Fibroblast of skin of scalp (primary cell): ENCODE data around the gene NAXD. TPM values are rescaled to one million over a fixed set of nuclear protein-coding genes. Genes with fewer than 3 reads are reported as not detected.
A peak's percentile ranks its signal among the peaks of the same experiment; 100 is the strongest.

Source experiments
- DNase-seq: peaks from one replicate; pipeline ENCODE4 v3.0.0-alpha.2; 2013
- polyA plus RNA-seq, 2 experiments: library from polyadenylated mRNA; unstranded; fragments of 120-200 nt; gene quantifications; one replicate each; pipeline ENCODE4 v1.2.1, GENCODE V29; 2013; ENCODE audit not compliant: insufficient read length in 2 of 2

Gene NAXD
- polyA plus RNA-seq (2013, experiment 1 of 2; ENCODE audit: insufficient read length), result 21.9 TPM
- polyA plus RNA-seq (2013, experiment 2 of 2; ENCODE audit: insufficient read length), result 20.7 TPM

DNA sequence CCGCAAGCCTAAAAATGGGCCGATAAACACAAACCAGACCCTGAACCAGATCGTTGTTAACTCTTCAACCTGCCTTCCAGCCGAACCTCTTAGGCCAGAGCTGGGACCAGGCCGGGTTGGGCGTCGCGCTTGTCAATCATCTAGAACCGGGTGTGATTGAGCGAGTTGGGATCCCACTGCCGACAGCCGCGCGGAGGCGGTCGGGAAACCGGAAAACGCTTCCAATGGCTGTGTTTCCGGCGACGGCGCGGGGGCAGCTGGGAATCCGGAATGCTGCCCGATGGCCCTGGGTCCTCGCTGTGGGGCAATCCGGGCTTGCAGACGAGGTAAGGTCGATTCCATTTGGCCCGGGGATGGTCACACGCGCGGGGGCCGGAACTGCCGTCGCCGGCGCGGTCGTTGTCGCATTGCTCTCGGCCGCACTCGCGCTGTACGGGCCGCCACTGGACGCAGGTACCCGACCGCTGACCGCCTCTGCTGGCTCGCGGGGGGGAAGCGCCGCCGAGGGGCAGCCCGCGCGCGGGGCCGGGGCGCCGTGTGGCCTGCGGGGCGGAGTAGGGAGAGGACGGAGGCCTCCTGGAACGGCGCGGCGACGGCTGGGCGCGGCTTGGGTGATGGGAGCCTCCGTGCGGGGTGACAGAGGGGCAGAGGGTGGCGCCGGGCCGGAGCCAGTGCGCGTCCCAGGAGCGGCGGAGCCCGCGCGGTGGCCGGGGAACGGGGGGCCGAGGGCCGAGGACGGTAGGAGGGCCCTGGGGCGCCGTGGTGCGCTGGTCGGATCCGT, at the start of gene NAXD:
TSS of gene NAXD (plus strand) at position 224 of the 781 bp plus-strand sequence. CDS start at position 281, 57 bp downstream.
- DNase-seq, result peak; percentile 98

DNA sequence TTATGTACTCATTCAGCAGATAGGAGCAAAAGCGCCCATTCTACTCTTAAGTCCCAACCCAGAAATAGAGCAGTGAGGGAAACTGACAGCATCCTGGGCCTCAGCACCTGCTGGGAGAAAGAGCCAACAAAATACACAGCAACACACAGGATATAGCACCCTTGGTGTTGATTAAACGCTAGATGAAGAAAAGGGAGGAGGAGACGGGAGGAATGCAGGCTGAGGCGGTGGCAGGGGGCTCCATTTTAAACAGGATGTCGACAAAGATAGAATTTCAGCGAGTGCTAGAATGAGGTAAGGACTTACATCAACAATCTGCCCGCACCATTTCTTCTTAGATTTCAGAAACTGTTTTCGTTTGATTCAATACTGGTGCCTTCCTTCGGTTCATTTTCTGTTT, 49.2 kb upstream of the NAXD start:
- DNase-seq, result no peak

DNA sequence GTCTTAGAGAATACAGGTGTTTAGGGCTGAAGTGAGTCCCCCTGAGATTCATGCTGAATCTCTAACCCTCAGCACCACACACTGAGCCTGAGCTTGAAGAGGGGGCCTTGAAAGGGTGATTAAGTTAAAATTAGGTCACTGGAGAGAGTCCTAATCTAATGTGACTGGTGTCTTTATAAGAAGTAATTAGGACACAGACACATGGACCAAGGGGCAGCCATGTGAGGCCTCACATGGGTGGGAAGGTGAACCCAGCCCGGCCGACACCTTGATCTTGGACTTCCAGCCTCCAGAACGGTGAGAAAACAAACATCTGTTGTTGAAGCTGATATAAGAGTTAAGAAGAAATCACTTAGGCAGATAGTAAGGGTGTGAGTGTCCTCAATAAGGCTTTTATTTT, 46.7 kb upstream of the NAXD start:
- DNase-seq, result no peak

GRCh38 chr13:110569962-110570361, 45.4 kb upstream of the NAXD start:
- peak; percentile 26 for DNase-seq

DNA sequence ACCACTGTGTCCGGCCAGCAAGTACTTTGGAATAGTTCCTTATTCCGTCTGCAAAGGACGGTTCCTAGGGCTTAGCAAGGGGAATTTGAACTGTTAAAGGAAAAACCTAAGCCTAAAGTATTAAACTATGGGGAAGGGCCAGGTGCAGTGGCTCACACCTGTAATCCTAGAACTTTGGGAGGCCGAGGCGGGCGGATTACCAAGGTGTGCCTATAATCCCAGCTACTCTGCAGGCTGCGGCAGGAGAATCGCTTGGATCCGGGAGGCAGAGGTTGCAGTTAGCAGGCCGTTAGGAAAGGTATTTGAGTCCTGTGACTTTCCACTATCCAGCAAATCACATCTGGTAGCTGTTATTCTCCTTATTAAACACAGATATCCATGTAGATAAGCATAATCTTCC, 44.5 kb upstream of the NAXD start:
- no peak for DNase-seq

DNA sequence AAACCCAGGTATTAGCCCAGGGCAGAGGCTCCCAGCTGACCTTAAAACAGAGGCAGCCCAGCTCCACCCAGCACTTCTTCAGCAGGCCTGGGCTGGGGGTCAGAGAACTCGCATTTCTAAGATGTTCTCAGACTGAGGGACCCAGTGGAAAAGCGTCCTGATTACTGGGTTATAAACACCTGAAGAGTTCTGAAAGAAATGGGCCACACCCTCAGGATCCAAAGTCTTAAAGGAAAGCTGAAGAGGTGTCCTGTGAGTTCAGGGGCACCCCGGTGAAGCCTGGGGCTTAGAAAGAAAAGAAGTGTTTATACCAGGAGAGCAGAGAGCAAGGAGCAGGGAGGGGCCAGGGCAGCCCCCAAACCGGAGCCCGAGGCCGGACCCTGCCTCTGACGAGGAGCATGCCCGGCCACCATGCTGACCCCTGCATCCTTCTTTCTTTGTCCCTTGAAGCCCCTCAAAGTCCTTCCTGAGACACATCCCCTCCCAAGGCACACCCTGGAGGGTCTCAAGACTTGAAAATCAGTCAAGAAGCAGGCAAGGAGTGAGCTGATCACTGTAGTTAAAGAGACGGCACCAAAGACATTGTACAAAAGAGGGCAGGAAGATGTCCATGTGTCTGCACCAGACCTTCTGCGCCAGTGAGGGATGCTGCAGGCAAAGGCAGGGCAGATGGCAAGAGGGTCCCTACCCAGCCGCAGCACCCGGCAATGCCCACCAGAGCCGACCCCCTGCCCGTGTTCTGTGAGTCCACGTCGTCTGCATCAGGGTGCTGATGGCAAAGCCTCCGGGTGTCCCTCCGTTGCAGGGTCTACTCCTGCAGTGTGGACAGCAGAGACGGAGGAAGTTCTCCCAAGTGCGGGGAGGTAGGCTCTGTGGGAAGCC, 43.2 kb upstream of the NAXD start:
- no peak for DNase-seq

DNA sequence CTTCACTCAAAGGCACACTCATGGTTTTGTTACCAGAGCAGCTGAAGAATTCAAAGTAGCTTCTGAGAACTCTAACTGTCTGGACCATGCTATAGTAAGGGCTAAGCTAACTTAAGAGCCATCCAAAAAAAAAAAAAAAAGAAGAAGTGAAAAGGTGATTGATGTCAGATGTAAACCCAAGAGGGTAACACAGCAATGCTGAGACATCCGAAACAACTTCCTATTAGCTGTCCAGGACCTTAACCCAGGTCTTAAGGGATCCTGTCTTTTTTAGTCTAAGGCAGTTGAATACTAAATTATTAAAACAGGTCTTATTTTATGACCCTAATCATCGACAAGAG, 42.6 kb upstream of the NAXD start:
- DNase-seq, result no peak

- DNase-seq, result no peak
These were observed 41.2 kb upstream of the NAXD start for GRCh38 chr13:110574161-110574560.

DNA sequence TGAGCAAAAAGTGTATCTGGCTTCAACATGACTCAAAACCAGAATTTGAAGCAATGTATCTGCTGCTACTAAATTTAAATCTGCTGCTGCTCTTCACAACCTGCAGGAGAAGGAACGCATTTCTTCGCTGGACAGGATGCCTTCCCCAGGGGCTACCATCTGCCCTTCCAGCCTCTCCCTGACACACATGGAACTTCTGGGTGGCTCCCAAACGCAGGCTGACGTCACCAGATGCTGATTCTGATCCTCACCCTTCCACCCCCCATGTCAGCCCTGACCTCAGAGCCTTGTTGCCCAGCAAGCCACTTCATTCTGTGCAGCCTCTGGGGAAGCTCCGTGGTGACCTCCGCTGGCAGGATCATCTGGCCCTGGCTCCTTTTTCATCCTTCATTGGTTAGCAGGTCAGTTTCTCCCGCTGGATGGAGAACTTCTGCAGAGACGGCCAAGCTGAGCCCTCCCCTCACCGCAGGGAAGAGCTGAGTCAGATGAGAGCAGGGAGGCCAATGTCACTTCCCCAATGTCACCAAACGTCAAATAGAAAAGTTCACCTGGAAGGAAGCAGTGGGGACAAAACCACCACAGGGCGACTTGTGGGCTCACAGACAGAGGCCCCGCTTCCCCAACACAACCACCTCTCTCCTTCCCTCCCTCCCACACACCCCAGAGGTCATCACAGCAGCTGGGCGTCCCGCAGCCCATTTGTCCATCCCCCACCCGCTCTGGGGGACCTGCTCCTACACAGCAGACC, 39.8 kb upstream of the NAXD start:
- DNase-seq, result peak; percentile 36

DNA sequence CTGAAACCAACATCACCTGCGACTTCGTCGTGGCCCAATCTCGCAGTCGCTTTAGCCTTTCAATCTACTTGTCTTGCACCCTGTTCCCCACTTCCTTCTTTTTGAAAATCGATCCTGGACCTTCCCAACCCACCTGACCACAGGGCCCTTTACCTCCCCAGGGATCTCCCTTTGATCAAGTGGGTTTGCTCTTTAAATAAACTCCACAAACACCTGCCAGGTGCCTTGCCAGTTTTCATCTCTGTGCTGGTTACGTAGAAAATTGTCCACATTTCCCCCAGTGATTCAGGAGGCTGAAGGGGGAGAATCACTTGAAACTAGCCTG, 39.3 kb upstream of the NAXD start:
- no peak for DNase-seq

DNA sequence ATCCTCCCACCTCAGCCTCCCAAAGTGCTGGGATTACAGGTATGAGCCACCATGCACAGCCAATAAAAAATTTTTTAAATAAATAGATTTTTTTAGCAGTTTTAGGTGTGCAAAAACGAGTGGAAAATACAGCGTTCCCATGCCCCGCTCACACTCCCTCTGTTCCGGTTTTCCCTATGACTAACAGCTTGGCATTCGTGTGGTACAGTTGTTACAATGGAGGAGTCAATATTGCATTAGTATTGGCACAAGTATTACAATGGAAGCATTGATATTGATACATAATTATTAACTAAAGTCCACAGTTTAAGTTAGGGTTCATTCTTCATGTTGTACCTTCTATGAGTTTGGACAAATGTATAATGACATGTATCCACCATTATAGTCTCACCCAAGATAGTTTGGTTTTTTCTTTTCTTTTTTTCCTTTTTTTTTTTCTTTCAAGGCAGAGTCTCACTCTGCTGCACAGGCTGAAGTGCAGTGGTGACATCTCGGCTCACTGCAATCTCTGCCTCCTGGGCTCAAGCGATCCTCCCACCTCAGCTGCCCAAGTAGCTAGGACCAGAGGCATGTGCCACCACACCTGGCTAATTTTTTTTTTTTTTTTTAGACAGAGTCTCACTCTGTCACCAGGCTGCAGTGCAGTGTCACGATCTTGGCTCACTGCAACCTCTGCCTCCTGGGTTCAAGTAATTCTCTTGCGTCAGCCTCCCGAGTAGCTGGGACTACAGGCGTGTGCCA, 38.4 kb upstream of the NAXD start:
- DNase-seq, result no peak

- DNase-seq, result no peak
These were observed 37.0 kb upstream of the NAXD start for GRCh38 chr13:110578363-110578762.

GRCh38 chr13:110580800-110581199, 34.5 kb upstream of the NAXD start:
- DNase-seq, result peak; percentile 59

DNA sequence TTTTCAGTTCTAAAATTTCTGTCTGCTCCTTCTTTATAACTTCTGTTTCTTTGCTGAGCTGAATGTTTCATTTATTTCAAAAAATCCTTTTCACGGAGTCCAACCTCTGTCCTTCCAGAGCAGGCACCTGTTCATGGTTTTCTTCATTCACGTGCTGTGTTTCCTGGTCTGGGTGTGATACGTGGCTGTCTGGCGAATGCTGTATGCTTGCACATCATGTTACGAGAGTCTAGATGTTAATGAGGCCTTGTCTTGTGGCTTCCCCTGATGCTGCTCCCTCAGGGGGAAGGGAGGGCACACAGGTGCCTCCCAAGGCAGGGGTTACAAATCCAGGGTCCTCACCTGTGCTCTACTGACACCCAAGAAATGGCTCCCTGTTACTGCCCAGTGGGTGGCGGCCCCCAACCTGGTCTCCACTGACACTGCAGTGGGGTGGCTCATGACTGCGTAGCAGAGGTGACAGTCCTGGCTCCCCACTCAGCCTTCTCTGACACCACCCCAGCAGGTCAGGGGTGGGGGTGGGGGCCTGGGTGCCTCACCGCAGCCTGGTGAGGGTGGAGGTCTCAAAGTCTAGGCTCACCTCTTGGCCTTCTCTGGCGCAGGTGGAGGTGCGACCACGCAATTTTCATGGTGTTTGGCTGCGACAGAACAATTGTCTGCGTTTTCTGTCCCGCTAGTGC, 33.7 kb upstream of the NAXD start:
- DNase-seq, result no peak

DNA sequence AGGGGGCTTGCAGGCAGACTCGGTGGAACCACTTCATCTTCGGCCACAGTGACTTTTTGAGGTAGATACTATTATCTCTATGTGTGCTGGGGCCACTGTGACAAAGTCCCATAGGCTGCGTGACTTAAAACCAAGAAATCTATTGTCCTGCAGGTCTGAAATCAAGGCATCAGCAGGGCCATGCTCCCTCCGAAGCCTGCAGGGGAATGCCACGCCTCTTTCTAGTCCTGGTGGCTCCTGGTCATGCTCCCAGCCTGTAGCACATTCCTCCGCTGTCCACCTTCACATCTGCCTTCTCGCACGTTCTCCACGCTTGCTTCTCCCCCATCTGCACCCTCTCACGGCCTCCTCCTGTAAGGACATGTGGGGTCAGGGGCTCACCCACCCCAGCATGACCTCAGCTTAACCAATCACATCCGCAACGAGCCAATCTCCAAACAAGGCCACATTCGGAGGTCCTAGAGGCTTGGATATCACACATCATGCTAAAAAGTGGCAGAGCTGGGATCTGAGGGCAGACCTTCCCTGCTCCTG, 32.9 kb upstream of the NAXD start:
- no peak for DNase-seq

GRCh38 chr13:110583178-110583865, 32.0 kb upstream of the NAXD start:
- no peak for DNase-seq

DNA sequence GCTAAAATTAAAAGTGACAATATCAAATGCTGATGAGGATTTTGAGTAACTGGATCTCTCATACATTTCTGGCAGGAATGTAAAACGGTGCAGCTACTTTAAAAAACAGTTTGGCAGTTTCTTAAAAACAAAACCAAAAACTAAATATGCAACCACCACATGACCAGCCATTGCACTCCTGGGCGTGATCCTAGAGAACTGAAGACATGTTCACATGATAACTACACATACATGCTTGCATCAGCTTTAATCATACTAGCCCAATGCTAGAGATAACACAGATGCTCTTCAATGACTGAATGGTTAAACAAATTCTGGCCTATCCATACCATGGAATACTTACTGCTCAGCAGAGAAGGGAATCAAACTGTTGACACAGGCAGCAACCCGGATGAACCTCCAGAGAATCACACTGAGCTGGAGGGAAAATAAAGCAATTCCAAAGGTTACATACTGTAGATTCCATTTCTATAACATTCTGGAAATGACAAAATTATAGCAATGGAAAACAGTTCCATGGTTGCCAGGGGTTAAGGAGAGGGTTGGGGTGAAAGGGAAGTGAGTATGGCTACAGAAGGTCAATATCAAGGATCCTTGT, 25.5 kb upstream of the NAXD start:
- no peak for DNase-seq

DNA sequence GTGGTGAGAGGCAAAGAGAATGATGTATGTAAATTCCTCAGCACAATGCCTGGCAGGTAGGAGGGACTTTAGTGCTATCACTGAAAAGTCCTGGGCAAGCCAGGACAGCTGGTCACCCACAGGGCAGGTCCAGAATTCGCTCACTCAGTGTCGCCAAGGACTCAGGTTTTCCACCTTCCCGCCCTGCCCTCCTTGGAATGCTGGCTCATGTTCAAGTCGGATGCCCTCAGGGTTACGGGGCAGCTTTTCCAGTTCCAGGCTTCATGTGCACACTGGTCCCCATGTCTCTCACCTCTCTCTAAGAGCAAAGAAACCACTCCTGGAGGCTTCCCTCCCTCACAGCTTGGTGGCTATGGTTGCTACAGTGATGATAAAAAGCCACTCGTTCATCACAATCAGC, 24.8 kb upstream of the NAXD start:
- no peak for DNase-seq

GRCh38 chr13:110592665-110593064, 22.7 kb upstream of the NAXD start:
- DNase-seq, result peak; percentile 85

DNA sequence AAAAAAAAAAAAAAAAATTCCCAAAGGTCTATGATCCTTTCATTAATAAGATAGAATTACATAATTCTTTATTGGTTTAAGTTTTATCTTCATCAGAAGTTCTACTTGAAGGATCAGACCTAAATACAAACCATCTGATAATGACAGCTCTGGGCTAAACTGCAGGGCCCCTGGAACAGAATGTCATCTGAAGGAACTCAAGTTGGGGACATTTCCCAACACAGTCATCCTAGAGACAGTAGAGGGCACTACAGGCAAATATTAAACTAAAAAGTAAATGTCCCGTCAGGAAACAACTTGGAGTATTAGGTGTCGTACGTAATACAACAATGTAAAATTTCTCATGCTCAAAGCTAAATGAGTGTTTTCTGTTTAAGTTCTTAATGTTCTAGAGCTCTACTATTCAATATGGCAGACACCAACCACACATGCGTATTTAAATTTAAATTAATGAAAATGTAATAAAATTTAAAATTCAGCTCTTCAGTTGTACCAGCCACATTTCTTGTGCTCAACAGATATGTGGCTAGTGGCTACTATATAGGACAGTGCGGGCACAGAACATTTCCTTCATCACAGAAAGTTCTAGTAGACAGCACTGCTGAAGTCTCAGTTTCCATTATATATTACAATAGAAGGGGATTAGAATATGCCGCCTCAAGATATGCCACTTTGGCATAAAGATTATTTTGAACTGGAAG, 21.8 kb upstream of the NAXD start:
- peak; percentile 71 for DNase-seq
